Sigmoid colon (tissue), 4 donors: ENCODE measurements around the gene TUBA4B.

ENCODE experiments used
- EP300 ChIP-seq, 4 donors: sonication (generic); formaldehyde crosslinking; IDR thresholded peaks; one replicate each; pipeline ENCODE4 v1.6.1; 2017; ENCODE audit warnings: antibody characterized with exemption in 4 of 4
- POLR2A ChIP-seq, 2 donors: fragments of 450-650 bp; IDR thresholded peaks; one replicate each; pipeline ENCODE4 v1.6.1; 2016; ENCODE audit warnings: antibody characterized with exemption in 2 of 2, mild to moderate bottlenecking in 2 of 2, moderate library complexity in 2 of 2
- TF ChIP-seq, protein P1 (sequence below), 4 experiments: fragments of 450-650 bp in 3 of 4; fragments of 200-600 bp in 1 of 4; IDR thresholded peaks; one replicate each; pipeline ENCODE4 v1.5.1; 2016 to 2019; ENCODE audit warnings: antibody characterized with exemption in 4 of 4, mild to moderate bottlenecking in 3 of 4, moderate library complexity in 2 of 4

DNA sequence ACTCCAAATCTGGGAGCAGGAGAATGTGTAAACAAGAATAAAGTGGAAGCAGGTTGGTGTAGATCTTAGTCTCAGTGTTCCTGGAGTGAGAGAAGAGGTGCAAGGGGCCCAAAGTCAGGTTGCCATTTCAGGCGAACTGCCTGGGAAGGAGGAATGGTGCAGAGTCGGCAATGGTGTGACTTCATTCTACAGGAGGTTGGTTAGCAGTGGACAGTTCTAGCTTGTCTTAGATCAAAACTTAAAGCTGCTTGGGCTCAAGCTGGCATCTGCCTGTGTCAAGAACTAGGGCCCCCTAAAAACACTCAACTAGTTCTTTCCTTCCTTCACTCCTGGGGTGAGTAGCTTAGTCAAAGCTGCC is 4.2 kb upstream of the TUBA4B start:
- TF ChIP-seq, protein P1, sequence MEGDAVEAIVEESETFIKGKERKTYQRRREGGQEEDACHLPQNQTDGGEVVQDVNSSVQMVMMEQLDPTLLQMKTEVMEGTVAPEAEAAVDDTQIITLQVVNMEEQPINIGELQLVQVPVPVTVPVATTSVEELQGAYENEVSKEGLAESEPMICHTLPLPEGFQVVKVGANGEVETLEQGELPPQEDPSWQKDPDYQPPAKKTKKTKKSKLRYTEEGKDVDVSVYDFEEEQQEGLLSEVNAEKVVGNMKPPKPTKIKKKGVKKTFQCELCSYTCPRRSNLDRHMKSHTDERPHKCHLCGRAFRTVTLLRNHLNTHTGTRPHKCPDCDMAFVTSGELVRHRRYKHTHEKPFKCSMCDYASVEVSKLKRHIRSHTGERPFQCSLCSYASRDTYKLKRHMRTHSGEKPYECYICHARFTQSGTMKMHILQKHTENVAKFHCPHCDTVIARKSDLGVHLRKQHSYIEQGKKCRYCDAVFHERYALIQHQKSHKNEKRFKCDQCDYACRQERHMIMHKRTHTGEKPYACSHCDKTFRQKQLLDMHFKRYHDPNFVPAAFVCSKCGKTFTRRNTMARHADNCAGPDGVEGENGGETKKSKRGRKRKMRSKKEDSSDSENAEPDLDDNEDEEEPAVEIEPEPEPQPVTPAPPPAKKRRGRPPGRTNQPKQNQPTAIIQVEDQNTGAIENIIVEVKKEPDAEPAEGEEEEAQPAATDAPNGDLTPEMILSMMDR (IDR thresholded peaks at IDR 0.05): no peak
- TF ChIP-seq POLR2A (IDR thresholded peaks at IDR 0.05) (no peak), EP300 (IDR thresholded peaks at IDR 0.05) (no peak)
